HG02623 (cell line): Measurements from ENCODE around the gene FRAS1.
"Not testable (repeated sequence)": the region's sequence is repeated elsewhere in the genome, so short reads cannot be mapped to it uniquely, and the experiment has no call there.

Experiments
- ATAC-seq: cut with Tn5 transposase; IDR thresholded peaks from one replicate; pipeline ENCODE4 v1.9.1; 2021; ENCODE audit warnings: moderate library complexity; ENCODE audit not compliant: unreplicated experiment

Gene FRAS1

DNA sequence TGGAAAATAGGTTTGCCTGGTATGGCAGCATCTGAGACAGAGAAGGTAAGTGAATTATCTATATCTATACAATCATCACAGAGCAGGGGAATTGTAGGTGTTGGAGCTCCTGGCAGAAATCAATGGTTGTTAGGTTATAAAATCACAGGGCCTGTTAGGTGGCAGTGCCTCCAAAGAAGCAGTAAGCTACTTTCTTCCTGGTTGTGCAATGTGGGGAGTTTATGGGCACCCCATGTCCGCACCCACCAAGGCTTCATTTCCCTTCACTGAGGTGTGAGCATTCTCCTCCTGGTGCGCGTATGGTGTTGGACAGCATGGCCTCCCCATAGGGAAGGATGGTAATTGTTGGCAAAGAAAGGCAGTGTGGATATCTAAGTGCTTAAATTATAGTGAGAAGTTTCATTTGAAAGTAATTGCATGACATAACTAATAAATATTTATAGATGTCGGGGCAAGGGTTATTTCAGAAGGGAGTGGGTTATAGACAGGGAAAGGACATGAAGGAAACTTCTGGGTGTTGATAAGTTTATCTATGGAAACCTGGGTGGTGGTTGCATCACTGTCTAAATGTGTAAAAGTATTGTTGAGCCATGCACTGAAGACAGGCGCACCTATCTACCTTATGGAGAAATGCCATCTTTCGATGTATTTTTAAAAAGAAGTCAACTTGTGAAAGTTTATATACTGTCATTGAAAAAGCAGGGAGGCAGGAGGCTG lies 153.7 kb downstream of the FRAS1 start:
- no peak for ATAC-seq

DNA sequence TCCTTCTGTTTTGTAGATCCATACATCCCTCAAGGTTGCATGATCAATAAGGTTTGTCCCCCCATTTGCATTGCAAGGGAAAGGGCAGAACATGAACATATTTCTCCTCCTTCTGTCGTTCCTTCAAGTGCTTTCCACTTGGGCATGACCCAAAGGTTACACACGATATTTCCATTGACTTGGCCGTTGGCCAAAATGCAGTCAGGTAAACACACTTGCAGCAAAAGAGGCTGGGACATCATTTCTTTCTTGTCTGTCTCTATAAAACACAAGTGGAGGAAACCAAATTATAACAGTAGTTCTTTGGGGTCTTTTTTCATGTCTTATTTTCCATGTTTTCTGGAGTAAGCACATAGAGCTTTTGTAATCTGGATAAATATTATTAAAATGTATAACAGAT lies 156.1 kb downstream of the FRAS1 start:
- no peak for ATAC-seq

DNA sequence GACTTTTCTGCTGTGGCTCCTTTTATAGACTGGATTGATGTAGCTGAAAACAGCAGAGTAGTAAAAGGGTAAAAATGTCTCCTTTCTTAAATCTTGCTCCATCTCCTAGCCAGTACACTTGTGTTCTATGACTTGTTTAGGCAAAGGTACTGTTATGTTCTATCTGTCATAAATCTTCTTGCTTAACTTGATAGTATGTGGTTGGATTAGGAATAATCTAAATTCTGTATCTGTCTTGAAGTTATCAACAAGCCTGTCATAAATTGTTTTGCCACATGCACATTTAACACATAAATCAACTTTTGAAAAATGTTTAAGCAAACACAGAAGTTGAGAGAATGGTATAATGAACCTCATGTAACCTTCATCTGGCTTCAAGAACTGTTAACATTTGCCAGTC lies 157.0 kb downstream of the FRAS1 start:
- no peak for ATAC-seq

DNA sequence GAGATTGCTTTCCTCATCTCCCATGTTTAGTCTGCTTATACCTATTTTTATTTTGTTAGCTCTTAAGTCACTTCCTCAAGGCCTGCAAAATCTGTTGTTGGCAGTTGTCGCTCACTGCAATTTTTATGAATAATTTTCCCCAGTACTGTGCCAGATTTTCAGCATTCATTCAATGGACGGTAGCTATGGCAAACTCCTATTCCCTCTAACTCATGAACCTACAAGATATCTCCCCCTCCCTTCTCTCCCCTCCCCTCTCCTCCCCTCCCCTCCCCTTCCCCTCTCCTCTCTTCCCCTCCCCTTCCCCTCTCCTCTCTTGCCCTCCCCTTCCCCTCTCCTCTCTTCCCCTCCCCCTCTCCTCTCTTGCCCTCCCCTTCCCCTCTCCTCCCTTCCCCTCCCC lies 160.4 kb downstream of the FRAS1 start:
- ATAC-seq, result no peak

DNA sequence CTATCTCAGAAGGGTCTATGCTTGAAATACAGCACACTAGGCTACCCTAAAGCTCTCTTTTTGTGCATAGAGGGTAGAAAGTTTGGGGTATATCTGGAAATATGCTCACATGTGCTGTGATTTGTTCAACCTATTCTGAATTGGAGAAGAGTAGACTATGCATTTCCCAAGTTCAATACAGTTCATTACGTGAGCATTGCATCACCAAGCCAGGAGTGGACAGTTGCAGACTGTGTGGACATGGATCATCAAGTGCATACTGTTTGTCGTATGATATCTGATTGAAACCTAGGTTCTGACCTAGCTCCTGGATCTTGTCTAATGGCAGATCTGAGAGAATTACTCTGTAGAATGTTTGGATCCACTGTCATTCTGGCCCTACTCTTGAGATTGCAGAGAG lies 161.1 kb downstream of the FRAS1 start:
- ATAC-seq, result no peak

DNA sequence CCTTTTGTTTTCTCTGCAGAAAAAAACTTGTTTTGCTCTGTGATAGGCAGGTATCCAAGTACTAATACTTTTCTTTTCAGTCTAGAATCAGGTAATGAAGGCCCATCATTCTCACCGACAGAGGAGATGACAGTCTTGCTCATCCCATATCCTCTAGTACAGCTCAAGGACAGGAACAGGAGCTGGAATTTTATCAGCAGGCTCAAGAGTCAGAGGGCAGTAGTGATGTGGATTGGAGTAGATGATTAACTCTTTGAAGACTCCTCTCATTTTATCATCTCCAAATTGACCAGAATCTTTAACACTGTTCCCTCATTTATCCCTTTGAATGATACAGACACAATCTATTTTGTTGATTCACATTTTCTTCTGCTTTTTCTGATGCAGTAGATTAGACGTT lies 162.7 kb downstream of the FRAS1 start:
- ATAC-seq, result no peak

DNA sequence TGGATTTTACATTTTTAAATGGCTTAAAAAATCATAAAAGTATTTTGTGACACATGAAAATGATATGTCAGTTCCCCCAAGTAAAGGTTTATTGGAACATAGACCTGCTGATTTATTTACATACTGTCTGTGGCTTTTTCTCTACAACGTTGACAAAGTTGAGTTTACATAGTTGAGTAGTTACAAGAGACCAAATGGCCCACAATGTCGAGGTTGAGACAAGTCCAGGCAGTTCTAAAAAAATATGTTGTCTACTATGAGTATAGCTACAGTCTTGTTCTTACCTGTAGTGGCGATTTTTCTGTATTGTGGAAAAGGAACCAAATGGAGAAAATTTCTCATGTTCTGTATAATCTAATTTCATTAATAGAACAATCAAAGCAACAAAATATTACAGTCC lies 163.2 kb downstream of the FRAS1 start:
- ATAC-seq, result no peak

DNA sequence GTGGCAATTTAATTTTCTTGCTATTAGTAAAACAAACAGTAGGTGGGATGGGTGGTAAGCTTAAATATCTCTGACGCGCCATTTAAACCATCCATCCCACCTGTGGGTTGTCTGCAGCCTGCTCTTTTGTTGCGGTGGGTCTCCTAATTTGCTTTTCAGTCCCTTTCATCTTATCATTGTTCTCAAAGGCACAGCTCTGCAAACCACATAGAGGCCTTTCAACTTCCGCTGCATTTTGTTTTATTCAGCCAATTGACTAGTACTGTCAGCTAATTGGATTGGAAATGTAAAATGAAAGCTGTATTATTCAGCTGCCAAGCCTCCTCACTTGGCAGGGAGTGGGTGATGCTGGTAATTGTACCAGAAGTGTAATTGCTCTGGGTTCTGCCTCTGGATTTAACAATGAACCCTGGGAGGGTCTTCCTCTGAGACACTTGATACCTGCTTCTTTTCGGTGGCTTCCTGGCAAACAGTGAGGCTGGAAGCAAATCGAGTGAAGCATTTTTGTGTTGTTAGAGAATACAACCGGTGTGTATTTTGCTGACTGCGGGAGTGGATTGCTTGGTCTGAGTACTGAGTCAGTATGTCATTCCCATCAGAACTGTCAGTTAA lies 165.6 kb downstream of the FRAS1 start:
- no peak for ATAC-seq

DNA sequence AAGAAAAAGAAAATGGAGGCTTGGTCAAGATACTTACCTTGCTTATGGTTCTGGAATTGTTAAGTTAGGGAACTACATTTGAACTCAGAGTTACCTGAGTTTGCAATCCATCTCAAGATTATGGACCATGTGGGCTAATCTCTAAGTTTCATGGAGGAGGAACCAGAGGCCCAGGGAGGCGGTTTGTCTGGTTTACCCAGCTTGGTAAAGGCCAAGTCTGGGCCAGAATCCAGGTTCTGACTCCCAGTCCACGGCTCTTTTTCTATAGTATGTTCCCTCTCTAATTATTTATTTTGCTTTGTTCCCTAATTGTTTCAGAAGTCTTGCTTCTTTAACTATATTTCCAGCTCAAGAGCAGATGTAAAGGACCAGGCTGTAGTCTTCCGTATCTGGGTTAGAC lies 168.1 kb downstream of the FRAS1 start:
- no peak for ATAC-seq

DNA sequence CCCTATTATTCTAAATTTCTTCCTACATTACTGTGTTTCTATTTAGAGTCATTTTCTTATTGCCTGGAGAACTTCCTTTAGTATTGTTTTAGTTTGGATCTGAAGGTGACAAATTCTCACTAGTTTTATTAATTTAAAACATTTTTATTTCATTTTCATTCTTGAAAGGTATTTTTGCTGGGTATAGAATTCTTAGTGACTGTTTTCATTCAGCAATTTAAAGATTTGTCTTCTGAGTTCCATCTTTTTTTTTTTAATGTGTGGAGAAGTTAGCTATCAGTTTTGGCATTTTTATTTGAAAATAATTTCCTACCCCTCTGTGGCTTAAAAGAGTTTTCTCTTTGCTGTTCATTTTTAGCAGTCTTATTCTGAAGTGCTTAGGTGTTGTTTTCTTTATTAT lies 169.2 kb downstream of the FRAS1 start:
- no peak for ATAC-seq

DNA sequence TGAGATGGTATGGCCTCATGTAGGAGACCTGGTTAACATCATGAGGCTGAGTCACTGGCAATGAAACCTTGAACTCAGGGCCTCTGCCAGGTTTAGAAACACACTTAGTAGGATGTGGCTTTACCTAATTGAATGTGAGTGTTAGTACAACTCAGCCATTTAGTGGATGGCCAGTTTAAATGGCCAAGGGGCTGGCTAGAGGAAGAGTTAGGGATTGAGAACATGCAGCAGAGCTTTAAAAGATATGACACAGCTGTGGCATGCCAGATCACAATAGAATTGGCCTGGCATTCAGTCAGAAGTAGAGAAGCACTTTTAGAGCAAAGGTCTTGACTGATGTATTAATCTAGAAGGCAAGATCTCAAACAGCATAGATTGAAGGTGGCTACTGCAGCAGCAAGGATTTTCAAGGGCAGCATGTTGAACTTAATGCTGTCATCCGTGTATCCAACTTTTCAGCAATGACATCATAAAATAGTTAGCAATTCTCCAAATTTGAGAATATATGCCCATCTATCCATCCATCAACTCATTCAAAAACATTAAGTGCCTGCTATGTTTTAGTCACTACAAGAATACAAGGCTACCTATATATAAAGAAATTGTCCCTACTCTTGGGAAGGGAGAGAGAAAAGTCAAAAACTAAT lies 170.4 kb downstream of the FRAS1 start:
- no peak for ATAC-seq

DNA sequence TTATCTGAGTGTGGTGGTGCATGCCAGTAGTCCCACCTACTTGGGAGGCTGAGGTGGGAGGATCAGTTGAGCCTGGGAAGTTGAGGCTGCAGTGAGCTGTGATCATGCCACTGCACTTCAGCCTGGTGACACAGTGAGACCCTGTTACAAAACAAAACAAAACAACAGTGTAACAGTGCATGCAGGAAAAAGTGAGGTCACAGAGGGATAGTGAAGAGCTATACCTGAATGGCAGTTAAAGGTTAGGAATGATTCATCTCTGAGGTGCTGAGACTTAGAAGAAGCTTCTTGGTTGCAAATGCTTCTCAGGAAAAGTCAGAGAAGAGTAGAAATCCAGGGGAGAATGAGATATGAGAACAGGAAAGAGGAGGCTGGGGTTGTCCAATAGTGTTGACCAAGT lies 178.7 kb downstream of the FRAS1 start:
- ATAC-seq, result no peak

DNA sequence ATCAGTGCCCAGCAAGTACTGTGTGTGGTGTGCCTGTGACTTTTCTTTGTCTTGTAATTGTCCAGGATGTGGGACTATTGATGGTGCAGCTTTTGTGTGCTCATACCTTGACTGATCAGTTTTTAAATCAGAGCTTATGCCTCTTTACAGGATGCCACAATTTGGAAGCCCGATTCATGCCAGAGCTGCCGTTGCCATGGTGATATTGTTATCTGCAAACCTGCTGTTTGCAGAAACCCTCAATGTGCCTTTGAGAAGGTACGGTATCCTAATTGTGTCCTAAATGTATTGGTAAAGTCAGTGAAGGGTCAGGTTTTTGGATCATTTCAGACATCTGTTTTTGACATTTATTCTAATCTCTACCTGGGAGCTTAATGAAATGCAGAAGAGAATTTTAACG lies 180.2 kb downstream of the FRAS1 start:
- no peak for ATAC-seq

DNA sequence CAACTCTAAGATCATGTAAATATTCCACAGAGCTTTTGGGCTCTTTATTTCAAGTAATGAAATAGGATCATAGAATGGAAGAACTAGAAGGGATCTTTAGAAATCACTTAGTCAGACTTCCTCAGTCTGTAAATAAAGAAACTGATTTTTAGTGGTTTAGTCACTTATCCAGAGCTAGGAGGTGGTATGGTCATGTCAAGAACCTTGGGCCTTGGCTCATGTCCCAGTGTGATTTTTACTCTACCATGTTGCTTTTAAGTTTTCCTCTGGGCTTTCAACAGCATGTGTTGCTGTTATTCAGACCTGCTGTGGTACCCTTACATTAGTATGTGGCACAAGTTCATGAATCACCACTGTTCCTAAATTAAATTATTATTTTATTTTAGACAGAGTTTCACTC lies 184.9 kb downstream of the FRAS1 start:
- ATAC-seq, result no peak

DNA sequence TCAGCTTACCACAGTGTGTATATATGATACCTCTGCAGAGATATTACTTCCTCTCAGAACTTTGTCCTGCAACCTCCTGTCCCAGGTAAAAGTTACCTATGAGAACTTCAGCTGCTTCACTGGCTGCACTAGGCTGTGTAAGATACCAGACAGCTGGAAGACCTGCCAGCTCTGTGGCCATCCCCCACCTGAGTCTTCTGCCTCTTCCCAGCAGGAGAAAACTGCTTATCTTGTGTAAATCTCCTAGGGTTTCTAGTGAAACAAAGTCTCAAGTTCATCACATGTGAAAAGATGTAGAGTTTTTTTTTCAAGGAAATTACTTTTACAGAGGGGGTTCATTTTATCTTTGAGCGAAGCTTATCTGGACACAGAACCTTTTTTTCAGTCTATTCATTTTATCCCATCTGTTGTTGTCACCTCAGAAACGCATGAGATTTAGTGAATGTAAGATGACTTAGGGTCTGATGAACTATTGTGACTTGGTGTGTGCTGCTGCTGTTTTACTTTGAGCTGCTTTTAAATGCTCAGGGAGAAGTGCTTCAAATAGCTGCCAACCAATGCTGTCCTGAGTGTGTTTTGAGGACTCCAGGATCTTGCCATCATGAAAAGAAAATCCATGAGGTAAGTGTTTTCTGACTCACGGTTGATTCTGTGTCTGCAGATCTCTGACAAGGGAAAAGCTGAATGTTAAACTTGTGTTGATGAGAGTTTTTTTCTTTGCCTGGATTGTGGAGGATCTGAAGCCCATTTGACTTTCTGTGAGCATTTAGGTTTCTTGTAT lies 187.8 kb downstream of the FRAS1 start:
- no peak for ATAC-seq

DNA sequence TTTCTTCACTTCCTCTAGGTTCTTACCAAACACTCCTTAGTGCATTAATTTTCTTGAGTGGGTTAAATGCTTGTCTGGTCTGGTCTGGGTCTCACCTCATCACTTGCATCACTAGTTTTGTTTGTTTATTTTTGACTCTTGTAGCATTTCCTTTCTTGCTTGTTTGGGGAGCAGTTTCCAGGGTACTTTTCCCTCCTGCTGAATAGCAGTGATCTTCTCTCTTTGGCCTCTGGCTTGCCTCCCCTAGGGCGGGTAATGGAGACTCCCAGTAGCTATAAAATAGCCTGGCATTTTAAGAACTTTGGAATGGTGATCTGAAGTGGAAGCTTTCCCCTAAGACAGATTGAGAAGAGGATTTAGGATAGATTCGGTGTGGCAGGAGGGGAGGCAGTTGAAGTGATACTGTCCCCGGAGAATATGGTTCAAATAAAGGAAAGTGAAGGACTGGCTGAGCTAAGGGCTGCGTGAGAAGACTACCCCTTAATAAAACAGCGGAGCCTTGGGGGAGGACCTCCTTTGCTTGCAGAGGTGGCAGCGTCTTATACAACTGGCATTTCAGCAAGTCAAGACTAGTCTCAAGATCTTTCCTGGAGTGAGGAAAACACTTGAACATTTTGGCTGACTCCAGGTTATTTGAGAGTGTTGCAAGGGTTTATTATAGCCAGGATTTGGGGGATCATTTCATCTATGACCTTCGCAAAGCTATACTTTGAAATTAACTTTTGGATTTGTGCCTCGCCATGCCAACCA lies 190.6 kb downstream of the FRAS1 start:
- no peak for ATAC-seq

DNA sequence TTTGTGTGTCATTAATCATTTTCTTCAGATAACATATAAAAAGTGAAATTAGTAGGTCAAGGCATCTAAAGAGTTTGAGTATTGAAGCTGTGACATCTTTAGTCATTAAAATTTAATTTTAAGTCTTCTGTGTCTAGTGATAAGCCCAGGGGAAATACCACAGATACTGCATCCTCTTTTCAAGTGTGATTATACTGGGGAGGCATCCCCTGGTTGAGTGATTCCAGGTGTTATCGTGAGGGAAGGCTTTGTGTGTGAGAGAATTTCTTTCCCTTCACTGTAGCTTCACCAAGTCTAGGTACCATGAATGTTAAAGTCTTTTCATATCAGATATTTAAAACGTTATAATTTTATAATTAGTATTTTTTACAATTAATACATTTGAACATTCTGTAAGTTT lies 193.4 kb downstream of the FRAS1 start:
- no peak for ATAC-seq

DNA sequence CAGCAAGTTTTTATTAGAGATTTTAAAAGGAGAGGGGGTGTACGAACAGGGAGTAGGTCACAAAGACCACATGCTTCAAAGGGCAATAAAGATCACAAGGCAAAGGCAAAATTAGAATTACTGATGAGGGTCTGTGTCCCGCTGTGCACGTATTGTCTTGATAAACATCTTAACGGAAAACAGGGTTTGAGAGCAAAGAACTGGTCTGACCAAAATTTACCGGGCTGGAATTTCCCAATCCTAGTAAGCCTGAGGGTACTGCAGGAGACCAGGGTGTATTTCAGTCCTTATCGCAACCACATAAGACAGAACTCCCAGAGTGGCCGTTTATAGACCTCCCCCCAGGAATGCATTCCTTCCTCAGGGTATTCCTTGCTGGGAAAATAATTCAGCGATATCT lies 195.7 kb downstream of the FRAS1 start:
- ATAC-seq, result not testable (repeated sequence)

DNA sequence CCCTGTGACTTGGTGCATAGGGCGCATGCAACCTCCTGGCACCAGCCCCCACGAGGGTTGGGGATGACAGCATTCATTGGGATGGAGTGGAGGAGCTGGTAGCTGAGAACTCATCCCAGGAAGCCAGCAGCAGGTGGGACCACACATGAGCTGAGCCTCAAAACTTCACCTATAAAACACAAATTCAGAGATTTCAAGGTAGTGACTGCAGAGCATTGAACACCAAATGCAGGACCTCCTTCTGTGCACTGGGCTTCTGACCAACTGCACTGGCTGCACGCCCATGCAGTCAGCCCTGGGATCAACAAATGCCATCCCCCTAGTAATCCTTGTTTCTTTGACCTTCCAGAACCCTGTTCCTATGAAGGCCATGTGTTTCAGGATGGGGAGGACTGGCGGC lies 197.8 kb downstream of the FRAS1 start:
- ATAC-seq, result no peak

DNA sequence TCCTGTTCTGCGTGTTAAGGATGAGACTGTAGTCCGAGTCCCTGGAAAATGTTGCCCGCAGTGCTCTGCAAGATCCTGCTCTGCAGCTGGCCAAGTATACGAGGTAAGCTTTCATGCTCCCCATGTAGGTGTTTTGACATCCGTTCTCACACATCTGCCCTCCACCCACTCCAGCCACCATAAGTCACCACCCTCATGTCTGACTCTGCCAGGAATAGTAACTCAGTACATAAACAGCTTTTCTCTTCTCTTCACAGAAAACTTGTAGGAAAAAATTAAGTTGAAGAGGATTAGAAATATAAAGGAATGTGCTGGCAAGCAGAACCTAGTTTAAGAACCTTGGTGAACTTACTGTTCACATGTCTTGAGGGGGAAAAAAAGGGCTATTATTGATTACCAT lies 207.9 kb downstream of the FRAS1 start:
- no peak for ATAC-seq

DNA sequence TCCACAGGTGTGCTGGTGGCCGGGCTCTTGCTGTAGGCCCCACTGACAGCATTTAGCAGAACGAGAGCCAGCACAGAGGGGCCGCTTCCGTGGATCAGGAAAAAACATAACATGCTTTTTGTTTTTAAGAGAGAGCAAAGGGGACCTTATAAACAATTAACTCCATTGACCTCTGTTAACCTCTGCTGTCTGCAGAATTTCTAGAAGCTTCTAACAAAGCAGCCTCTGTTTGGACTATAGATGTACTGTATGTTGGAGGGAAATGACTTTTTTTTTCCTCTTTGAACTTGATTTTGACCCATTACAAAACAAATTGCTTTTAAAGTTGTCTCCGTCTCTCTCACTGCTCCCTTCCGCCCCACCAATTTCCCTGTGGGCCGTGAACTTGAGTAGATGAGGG lies 210.7 kb downstream of the FRAS1 start:
- no peak for ATAC-seq
